Dendritic cell treated with granulocyte-macrophage colony-stimulating factor and Interleukin-4, amounts not matched to agents 40 ng/mL and 50 ng/mL, for 4 days (primary cell): ENCODE results near the gene ABO.
"Not testable (repeated sequence)": the region's sequence is repeated elsewhere in the genome, so short reads cannot be mapped to it uniquely, and the experiment has no call there.

Experiments used
- H3K27ac Mint-ChIP-seq: one replicate; pipeline ENCODE4 v1.8.0; 2022; ENCODE audit warnings: mild to moderate bottlenecking, mixed read lengths
- H3K27me3 Mint-ChIP-seq: one replicate; pipeline ENCODE4 v1.8.0; 2022; ENCODE audit warnings: mild to moderate bottlenecking, mixed read lengths
- H3K36me3 Mint-ChIP-seq: one replicate; pipeline ENCODE4 v1.8.0; 2022; ENCODE audit warnings: low read depth, mixed read lengths
- H3K4me1 Mint-ChIP-seq: one replicate; pipeline ENCODE4 v1.8.0; 2022; ENCODE audit warnings: low read depth, mixed read lengths
- H3K4me3 Mint-ChIP-seq: one replicate; pipeline ENCODE4 v1.8.0; 2022; ENCODE audit warnings: mild to moderate bottlenecking, moderate library complexity, mixed read lengths
- H3K9me3 Mint-ChIP-seq: one replicate; pipeline ENCODE4 v1.8.0; 2022; ENCODE audit warnings: mixed read lengths
- intact Hi-C: fragments of 100-400 bp; cut with micrococcal nuclease; formaldehyde crosslinking; loops from one replicate; pipeline ENCODE4 v1.15.0; 2022

Gene ABO

DNA sequence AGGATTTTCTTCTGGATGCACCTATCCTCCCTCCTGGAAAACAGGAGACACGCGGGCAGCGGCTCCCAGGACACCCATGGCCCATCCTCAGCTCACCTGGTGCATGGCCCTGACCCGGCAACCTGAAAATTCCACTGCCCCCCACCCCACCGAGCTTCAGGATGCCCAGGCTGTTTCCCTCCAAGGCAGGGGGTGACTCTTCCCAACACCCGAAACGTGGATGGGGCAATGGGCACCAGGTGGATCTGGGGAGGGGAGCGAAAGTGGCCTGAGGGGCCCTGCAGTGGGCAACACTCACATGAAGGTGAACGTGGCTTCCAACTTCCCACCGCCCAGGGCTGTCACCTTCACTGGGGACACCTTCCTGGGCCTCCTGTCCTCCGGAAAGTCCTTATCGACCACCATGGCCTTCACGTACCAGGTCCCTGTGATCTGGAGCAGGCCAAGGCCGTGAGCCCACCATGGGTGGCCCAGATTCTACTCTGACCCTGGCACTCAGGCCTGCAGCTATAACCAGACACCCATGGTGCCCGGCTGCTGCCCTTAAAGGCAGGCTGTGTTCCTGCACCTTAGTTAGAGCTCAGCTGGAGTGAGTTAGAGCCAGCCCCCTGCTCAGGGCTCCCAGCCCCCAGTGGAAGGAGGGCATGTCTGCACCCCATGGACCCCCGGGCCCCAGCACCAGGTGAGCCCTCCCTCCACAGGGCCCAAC, 66.7 kb downstream of the ABO start:
- intact Hi-C loops = not testable (repeated sequence)

DNA sequence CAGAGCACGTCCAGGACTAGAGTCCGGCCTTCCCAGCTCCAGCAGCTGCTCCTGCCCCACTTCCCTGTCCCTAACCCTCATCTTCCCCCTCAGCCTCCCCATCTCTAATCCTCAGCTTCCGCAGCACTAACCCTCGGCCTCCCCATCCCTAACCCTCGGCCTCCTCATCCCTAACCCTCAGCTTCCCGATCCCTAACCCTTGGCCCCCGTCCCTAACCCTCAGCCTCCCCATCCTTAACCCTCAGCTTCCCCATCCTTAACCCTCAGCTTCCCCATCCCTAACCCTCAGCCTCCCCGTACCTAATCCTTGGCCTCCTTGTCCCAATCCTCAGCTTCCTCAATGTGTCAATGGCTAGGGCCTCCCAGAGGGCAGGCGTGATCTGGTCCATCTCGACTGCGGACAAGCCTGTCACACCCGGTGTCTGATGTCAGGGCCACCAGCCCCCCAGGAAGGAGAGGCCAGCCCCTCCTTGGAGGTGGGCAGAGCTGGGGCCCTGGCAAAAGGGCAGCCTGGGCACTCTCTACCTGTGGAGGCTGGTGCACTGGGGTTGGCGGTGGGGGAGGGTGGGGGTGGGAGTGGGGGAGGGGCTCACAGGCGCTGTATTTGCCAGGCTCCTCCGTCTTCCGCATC, 67.3 kb downstream of the ABO start:
- intact Hi-C loops = no loop called here
- H3K4me3 Mint-ChIP-seq = no peak overlapping the region
- peaks cover 10% of the 10 kb centered on the region for H3K27me3 Mint-ChIP-seq
- H3K9me3 Mint-ChIP-seq = no peaks in the 10 kb centered on the region
- no peaks in the 10 kb centered on the region for H3K36me3 Mint-ChIP-seq
- H3K27ac Mint-ChIP-seq = no peak overlapping the region
- no peaks in the 10 kb centered on the region for H3K4me1 Mint-ChIP-seq

More for the DNA sequence above, 66.7 kb downstream of the ABO start:
- H3K4me3 Mint-ChIP-seq, H3K36me3 Mint-ChIP-seq, H3K4me1 Mint-ChIP-seq, H3K9me3 Mint-ChIP-seq, H3K27ac Mint-ChIP-seq: not testable (repeated sequence)
- peaks cover 15% of the 10 kb centered on the region for H3K27me3 Mint-ChIP-seq

DNA sequence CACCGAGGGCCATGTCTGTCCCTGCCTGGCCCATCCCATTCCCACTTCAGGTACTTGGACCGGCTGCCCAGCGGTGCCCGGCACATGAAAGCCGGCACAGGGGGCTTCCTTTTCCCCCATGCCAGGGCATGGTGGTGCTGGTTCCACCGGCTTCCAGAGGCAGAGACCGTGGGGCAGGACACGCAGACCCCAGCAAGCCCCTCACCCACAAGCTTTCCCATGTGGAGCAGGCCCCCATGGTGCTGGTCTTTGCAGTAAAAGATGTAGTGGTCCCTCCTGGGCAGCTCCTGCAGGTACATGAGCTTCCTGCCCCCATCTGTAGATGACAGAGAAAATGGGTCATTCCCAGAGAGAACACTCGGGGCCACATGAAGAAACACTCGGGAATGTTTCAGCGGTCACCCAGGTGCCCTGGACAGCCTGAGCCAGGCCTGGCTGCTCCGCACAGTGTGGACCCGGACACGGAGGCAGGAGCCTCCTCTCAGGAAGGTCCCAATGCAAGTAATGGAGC, 67.9 kb downstream of the ABO start:
- intact Hi-C loops = no loop called here
- Mint-ChIP-seq H3K27ac (no peak overlapping the region), H3K27me3 (peaks cover 5% of the 10 kb centered on the region), H3K4me3 (no peak overlapping the region), H3K9me3 (no peaks in the 10 kb centered on the region), H3K36me3 (no peaks in the 10 kb centered on the region), H3K4me1 (no peaks in the 10 kb centered on the region)

DNA sequence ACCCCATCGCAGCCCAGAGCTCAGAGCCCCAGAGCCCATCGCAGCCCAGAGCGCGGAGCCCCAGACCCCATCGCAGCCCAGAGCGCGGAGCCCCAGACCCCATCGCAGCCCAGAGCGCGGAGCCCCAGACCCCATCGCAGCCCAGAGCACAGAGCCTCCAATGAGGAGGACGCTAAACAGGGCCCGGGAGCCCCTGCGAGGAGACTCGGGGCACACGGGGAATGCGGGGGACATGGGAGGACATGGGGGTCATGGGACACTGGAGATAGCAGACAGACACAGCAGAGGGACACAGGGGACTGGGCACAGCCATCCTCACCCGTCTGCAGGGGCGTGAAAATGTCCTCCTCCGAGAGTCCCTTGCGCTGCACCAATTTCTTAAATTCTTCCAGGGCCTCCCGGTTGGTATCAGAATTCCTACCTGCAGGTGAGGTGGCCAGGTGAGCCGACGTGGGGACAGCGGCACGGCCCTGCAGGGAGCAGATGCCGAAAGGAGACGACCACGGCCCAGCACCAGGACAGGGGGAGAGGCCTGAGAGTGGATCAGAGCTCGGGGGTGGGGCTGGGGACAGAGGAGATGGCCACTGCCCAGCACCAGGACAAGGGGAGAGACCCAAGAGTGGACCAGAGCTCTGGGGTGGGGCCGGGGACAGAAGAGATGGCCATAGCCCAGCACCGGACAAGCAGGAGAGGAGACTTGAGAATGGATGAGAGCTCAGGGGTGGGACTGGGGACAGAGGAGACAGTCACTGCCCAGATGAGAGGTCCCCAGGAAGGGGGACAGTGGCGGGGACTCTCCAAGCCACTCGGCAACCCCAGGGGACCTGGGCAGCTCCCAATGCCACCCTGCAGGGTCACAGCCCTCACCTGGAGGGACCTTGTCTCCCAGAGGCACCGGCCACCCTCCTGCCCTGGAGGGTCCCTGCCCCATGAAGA, 68.7 kb downstream of the ABO start:
- no peaks in the 10 kb centered on the region for H3K4me1 Mint-ChIP-seq
- peaks cover 3% of the 10 kb centered on the region for H3K27me3 Mint-ChIP-seq
- intact Hi-C loops = no loop called here

DNA sequence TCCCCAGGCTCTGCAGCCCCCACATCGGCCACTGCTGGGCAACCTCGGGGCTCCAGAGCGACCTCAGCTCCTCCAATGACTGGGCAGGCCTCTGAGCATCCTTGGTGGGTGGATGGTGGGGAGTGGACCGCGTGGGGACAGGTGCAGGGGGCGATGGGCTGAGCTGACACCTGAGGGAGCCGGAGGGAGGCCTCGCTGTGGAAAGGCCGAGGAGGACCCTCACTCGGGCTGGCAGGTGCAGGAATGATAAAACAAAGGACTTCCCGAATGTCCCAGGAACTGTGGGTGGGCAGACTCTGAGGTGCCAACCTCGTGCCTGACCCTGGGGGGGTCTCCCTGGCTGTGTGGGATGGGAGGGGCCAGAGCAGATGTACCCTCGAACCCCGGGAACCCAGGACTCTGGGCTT, 69.5 kb downstream of the ABO start:
- H3K4me3 Mint-ChIP-seq, intact Hi-C loops: not testable (repeated sequence)

More for the DNA sequence above, 68.7 kb downstream of the ABO start:
- no peaks in the 10 kb centered on the region for H3K9me3 Mint-ChIP-seq
- H3K36me3 Mint-ChIP-seq = no peaks in the 10 kb centered on the region
- no peak overlapping the region for H3K27ac Mint-ChIP-seq
- no peak overlapping the region for H3K4me3 Mint-ChIP-seq

More for the DNA sequence above, 69.5 kb downstream of the ABO start:
- H3K27ac Mint-ChIP-seq, H3K9me3 Mint-ChIP-seq, H3K4me1 Mint-ChIP-seq, H3K36me3 Mint-ChIP-seq, H3K27me3 Mint-ChIP-seq: not testable (repeated sequence)
